KOPT-K1 (cell line): ENCODE measurements around the gene PTPA.

ENCODE experiments used
- H3K27ac ChIP-seq: fragments of 200-600 bp; sonication (generic); 2 replicates; pipeline ENCODE4 v1.5.1; 2016; ENCODE audit warnings: antibody characterized with exemption, mild to moderate bottlenecking, low read depth, low read length; ENCODE audit not compliant: poor library complexity, severe bottlenecking
- H3K36me3 ChIP-seq: fragments of 200-600 bp; sonication (generic); 2 replicates; pipeline ENCODE4 v1.5.1; 2017; ENCODE audit warnings: antibody characterized with exemption, mild to moderate bottlenecking, low read length, moderate library complexity; ENCODE audit not compliant: insufficient read depth
- H3K9me3 ChIP-seq: fragments of 200-600 bp; sonication (generic); 2 replicates; pipeline ENCODE4 v1.5.1; 2017; ENCODE audit warnings: antibody characterized with exemption, low read length, mild to moderate bottlenecking; ENCODE audit not compliant: insufficient read depth, poor library complexity, severe bottlenecking

Gene PTPA

DNA sequence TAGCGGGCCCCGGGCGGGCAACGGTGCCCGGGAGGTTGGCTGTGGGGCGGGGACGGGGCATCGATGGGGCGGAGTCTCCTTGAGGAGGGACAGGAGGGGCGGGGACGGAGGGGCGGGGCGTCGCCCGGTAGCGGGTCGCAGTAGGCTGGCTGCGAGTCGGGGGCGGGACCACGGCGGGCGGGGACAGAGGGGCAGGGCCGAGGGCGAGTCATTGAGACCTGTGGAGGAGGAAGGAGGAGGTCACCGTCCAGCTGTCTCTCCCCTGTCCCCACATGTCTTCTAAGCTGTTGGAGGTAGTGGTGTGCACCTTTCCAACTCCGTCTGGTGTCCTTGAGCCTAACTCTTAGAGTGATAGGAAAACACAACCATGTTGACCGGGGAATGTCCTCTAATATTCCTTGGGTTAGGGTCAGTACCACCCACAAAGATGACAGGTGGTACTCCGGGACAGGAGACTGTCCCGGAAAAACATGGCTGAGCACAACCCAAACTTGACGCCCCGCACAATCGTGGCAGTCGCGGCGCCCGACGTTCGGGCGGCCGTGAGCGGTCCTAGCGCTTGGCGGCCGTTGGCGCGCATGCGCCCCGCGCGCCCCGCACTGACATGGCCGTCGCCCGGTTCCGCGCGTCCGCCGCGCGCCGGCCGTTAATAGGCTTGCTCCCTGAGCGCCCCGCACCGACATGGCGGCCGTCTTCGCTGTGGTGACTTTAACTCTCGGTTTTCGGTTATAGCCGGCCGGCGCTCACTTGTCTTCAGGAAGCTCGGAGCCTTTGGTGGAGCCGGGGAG, at the start of gene PTPA, which contains the start of gene CRAT:
Gene PTPA (plus strand): TSS at position 676 of the 788 bp plus-strand sequence. CDS start 186 bp downstream, outside the sequence.
Gene CRAT (minus strand): TSS at position 54 of the 788 bp plus-strand sequence. CDS start 284 bp downstream, outside the sequence.
- H3K9me3 ChIP-seq, result no peaks in the 10 kb centered on the region
- no peaks in the 10 kb centered on the region for H3K36me3 ChIP-seq
- H3K27ac ChIP-seq, result peak within 1 kb of the TSS; percentile 82

- H3K27ac ChIP-seq, result no peak overlapping the region
- no peaks in the 10 kb centered on the region for H3K9me3 ChIP-seq
- H3K36me3 ChIP-seq, result peaks cover 57% of the 10 kb centered on the region
Measured at GRCh38 chr9:129063061-129063460, 48.2 kb upstream of the PTPA start.

- no peak overlapping the region for H3K27ac ChIP-seq
- peaks cover 52% of the 10 kb centered on the region for H3K36me3 ChIP-seq
- H3K9me3 ChIP-seq, result no peaks in the 10 kb centered on the region
Measured at GRCh38 chr9:129064499-129064908, 46.7 kb upstream of the PTPA start.

DNA sequence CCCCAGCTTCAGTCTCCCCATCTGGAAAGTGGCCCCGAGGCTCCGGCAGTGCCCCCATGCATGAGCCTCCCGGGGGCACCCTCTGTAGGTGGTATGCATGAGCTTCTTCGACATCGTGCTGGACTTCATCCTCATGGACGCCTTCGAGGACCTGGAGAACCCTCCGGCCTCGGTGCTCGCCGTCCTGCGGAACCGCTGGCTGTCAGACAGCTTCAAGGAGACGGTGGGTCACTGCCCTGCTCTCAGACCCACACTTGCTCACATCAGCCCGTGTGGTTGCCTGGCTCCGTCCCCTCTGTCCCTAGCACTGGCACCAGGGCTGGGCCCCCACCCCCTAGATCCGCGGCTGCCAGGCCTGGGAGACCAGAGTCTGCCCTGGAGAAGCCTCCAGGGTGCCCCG, 43.1 kb upstream of the PTPA start:
- no peaks in the 10 kb centered on the region for H3K9me3 ChIP-seq
- peak overlapping the region; percentile 95 for H3K27ac ChIP-seq
- H3K36me3 ChIP-seq, result peaks cover 46% of the 10 kb centered on the region

DNA sequence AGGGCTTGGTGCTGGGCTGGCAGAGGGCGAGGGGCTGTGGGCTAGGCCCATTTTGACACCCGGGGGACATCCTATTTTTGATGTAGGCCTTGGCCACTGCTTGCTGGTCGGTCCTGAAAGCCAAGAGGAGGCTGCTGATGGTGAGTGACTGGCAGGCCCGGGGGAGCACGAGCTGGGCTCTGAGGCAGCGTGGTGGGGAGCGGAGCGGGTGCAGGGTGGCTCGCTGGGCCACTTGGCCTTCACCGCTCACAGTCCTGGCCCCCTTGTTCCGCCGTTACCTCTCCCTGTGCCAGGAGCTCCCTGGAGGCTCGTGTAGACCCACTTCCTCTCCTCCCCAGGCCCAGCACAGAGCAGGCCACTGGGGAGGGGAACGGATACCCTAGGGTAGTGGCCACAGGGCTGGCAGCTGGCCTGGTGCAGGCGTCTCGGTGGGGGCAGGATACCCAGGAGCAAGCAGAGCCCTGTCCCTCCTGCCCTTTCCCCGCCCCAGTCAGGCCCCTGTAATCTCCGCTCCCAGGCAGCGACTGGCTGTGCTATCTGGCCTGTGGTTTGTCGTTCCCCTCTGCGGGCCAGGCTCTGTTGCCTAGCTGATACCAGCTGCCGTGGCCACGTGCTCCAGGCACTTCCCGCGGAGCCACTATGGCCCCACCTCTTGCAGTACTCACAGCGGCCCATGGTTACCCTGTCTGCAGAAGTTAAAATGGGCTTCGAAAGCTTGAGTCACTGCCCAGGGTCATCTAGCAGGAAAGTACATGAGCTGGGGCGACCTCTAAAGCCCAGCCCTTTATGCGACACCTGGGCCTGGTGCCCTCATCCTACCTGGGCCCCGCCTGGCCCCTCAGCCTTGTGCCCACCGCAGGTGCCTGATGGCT, 42.0 kb upstream of the PTPA start:
- Histone ChIP-seq H3K27ac (peak overlapping the region; percentile 95), H3K9me3 (no peaks in the 10 kb centered on the region), H3K36me3 (peaks cover 38% of the 10 kb centered on the region; the same call in 1 of the 2 replicates)

DNA sequence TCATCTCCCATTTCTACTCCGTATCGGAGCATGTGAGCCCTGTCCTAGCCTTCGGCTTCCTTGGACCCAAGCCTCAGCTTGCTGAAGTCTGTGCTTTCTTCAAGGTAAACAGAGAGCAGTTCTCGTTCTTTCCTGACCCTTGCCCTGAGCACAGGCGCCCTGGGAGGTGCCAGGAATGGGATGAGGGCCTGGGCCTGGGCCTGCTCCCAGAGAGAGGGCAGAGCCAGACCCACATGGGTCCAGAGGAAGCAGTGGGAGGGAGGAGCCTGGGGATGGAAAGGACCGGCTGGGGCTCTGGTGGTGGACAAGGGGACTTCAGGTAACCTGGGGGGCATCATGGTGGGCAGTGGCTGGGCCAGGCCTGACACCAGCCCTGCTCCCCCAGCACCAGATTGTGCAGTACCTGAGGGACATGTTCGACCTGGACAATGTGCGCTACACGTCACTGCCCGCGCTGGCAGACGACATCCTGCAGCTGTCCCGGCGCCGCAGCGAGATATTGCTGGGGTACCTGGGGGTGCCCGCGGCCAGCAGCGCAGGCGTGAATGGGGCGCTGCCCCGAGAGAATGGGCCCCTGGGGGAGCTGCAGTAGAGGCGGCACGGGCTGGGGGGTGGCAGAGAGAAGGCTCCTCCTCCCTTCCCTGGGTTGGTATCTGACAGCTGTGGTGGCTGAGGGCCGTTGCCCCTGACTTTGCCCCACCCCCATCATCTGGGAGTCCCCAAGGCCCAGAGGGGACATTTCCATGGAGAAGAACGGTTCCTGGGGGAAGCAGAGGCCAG, 41.2 kb upstream of the PTPA start:
- peaks cover 32% of the 10 kb centered on the region; the same call in 1 of the 2 replicates for H3K36me3 ChIP-seq
- no peaks in the 10 kb centered on the region for H3K9me3 ChIP-seq
- H3K27ac ChIP-seq, result peak overlapping the region; percentile 95

DNA sequence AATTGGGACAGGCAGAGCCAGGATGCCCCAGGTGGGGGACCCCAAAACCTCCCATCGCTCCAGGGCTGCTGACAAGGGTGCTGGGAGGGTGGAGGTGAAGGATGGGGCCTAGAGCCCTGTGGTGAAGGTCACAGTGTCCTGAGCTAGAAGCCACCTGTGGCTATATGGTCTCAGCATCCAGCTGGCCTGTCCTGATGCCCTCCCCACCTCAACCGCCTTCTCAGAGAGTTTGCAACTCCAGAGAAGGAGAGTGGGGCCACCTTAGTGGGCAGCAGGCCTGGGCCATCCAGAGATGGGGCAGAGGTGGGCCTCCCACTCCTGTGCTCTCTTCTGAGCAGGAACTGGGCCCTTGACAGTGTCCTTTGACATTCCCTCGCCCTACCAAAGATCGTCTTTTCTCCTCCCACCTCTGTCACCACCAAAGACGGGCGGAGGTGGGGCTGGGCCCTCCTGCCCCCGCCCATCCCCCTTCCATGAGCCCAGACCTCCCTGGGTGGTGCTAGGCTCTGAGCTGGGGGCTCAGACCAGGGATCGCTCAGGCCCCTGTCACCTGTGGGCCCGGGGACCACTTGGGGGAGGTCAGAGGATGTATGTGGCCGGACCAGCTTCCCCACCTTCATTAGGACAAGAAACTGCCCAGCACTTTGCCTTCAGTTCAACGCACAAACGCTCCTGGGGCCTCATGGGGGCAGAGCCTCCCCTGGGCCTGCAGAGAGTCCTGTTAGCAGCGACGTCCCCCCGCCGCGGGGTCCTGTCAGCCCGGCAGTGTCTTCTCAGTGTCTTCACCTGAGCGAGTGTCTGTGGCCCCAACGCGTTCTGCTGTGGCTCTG, 40.3 kb upstream of the PTPA start:
- Histone ChIP-seq H3K27ac (peak overlapping the region; percentile 95), H3K36me3 (peaks cover 23% of the 10 kb centered on the region; the same call in 1 of the 2 replicates), H3K9me3 (no peaks in the 10 kb centered on the region)

- H3K27ac ChIP-seq, result peak overlapping the region; percentile 95
- peaks cover 21% of the 10 kb centered on the region; the same call in 1 of the 2 replicates for H3K36me3 ChIP-seq
- H3K9me3 ChIP-seq, result no peaks in the 10 kb centered on the region
Measured at GRCh38 chr9:129071526-129072126, 39.6 kb upstream of the PTPA start.

DNA sequence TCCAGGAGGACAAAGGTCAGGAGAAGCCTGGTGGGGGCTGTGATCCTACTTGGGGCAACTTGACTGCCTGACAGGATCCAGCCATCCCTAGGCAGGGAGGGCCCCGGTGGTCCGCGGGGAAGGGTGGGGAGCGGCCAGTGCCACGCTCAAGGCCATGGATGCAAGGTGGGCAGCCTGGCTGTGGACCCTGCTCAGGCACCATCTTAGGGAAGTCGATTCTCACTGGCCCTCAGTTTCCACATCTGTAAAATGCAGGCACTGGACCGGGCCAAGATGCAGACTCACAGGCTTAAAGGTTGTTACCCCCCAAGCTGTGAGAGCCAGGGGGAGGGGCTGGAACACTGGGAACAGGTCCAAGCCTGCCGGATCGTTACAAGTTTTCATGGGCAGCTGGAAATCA, 39.0 kb upstream of the PTPA start:
- Histone ChIP-seq H3K9me3 (no peaks in the 10 kb centered on the region), H3K36me3 (peaks cover 21% of the 10 kb centered on the region; the same call in 1 of the 2 replicates), H3K27ac (no peak overlapping the region)

DNA sequence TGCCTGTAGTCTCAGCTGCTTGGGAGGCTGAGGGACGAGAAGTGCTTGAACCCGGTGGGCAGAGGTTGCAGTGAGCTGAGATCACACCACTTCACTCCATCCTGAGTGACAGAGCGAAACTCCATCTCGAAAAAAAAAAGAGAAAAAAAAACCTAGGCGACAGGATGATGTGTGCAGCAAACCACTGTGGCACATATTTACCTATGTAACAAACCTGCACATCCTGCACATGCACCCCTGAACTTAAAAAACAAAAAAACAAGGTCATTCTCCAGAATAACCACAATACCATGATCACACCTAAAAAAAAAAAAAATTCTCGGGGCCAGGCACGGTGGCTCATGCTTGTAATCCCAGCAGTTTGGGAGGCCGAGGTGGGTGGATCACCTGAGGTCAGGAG, 37.8 kb upstream of the PTPA start:
- Histone ChIP-seq H3K36me3 (peaks cover 18% of the 10 kb centered on the region; the same call in 1 of the 2 replicates), H3K9me3 (no peaks in the 10 kb centered on the region), H3K27ac (no peak overlapping the region)

GRCh38 chr9:129074106-129074505, 37.1 kb upstream of the PTPA start:
- no peak overlapping the region for H3K27ac ChIP-seq
- peaks cover 18% of the 10 kb centered on the region; the same call in 1 of the 2 replicates for H3K36me3 ChIP-seq
- H3K9me3 ChIP-seq, result no peaks in the 10 kb centered on the region

GRCh38 chr9:129075996-129076639, 35.1 kb upstream of the PTPA start:
- peaks cover 10% of the 10 kb centered on the region; the same call in 1 of the 2 replicates for H3K36me3 ChIP-seq
- no peak overlapping the region for H3K27ac ChIP-seq
- H3K9me3 ChIP-seq, result no peaks in the 10 kb centered on the region

DNA sequence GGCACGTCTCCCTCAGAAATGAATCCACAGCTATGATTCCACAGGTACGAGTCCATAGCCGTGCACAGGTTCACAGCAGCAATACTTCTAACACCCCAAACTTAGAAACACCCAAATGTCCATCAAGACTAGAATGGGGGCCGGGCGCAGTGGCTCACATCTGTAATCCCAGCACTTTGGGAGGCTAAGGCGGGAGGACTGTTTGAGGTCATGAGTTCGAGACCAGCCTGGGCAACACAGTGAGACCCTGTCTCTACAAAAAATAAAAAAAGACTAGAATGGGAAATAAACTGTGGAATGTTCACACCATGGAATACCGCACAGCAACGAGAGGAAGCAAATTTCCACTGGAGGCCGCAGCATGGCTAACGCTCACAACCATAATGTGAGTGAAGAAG, 34.6 kb upstream of the PTPA start:
- no peak overlapping the region for H3K27ac ChIP-seq
- H3K9me3 ChIP-seq, result no peaks in the 10 kb centered on the region
- H3K36me3 ChIP-seq, result peaks cover 5% of the 10 kb centered on the region; the same call in 1 of the 2 replicates
